Uterus (tissue), 2 donors: Measurements from ENCODE around the gene MUS81.

Experiments
- CTCF ChIP-seq, 4 experiments: fragments of 200-600 bp in 2 of 4; fragments of 450-650 bp in 2 of 4; sonication (generic) in 2 of 4; IDR thresholded peaks; one replicate each; pipeline ENCODE4 v1.5.1; 2016 to 2019; ENCODE audit warnings: antibody characterized with exemption in 4 of 4, mild to moderate bottlenecking in 2 of 4, moderate library complexity in 1 of 4
- POLR2A ChIP-seq, 2 donors: fragments of 450-650 bp; IDR thresholded peaks; one replicate each; pipeline ENCODE4 v1.6.1; 2016; ENCODE audit warnings: antibody characterized with exemption in 2 of 2, mild to moderate bottlenecking in 1 of 2, moderate library complexity in 1 of 2

GRCh38 chr11:65886826-65887722, 26.8 kb downstream of the MUS81 start:
- TF ChIP-seq CTCF (IDR thresholded peaks at IDR 0.05) = no peak
- no peak for TF ChIP-seq POLR2A (IDR thresholded peaks at IDR 0.05)
